ENCODE data around the gene TIMP2. TPM values are rescaled to one million over a fixed set of nuclear protein-coding genes. Genes with fewer than 3 reads are reported as not detected.

Gene TIMP2
- total and polyA plus RNA-seq, 2 of the 8 experiments (the other 6 are each of a cell fraction or from before 2014, with no cell fraction given), result 18.2 to 43.3 TPM

DNA sequence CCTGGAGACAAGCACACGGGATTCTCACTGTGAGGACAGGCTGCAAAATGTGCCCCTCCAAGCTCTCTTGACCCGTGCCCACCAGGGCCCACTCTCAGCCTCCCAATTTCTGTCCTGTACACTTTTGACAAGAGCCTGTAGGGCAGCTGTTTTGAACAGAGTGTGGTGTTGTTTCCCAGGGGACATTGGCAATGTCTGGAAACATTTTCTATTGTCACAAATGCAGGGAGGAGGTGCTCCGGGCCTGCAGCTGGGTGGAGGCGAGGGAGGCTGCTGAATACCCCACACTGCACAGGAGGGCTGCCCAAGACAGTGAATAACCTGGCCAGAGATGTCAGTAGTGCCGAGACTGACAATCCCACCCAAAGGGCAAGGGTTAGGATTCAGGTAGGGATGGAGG is 32.7 kb downstream of the TIMP2 start:
- Histone ChIP-seq H2BK12ac (ENCODE audit: low read depth, low read length) (no peak overlapping the region), H2BK15ac (ENCODE audit: low read length) (no peak overlapping the region), H3K23me2 (ENCODE audit: low read depth, low read length) (no peaks in the 10 kb centered on the region; the same call in 1 of the 2 replicates), H3K4me1 (replicated peaks in 1 of 4; ENCODE audit: control insufficient read depth in 3 of 4, insufficient read depth in 4 of 4, low read length in 3 of 4) (peaks cover 0 to 3% (median 2%) of the 10 kb centered on the region in 4 experiments; a peak in 5 of 7 replicates), H3K23ac (ENCODE audit: insufficient read length) (no peak overlapping the region), H3K9me3 (ENCODE audit: insufficient read depth in 2 of 2, low read depth in 1 of 2, low read length in 1 of 2) (no peaks in the 10 kb centered on the region), H3K4ac (replicated peaks; ENCODE audit: insufficient read length, low read depth, low read length) (no peak overlapping the region), H4K8ac (ENCODE audit: extremely low read depth, insufficient read depth, low read length) (no peak overlapping the region), H3K79me2 (ENCODE audit: control insufficient read depth in 1 of 2, insufficient read depth in 2 of 2, low read length in 2 of 2) (peaks cover 0 to 33% of the 10 kb centered on the region in 2 experiments; a peak in 2 of 4 replicates), H3K79me1 (ENCODE audit: low read depth, low read length) (peaks cover 13% of the 10 kb centered on the region), H2BK120ac (replicated peaks; ENCODE audit: low read depth, low read length) (no peak overlapping the region), H2AFZ (ENCODE audit: low read length) (no peak overlapping the region), H3K4me2 (ENCODE audit: insufficient read depth in 1 of 2, low read depth in 2 of 2, low read length in 2 of 2) (no peak overlapping the region), H3K14ac (ENCODE audit: insufficient read length) (no peak overlapping the region), H2BK5ac (ENCODE audit: low read depth, low read length) (no peak overlapping the region), H2AK5ac (ENCODE audit: low read depth, low read length) (no peak overlapping the region), H2BK20ac (ENCODE audit: low read length) (no peak overlapping the region), H4K5ac (ENCODE audit: insufficient read length, low read depth, low read length) (no peak overlapping the region), H3K18ac (ENCODE audit: extremely low read depth, low read length) (no peak overlapping the region), H3K4me3 (ENCODE audit: extremely low read depth in 1 of 4, insufficient read depth in 2 of 4, low read depth in 3 of 4, low read length in 4 of 4) (no peak overlapping the region), H3K9ac (replicated peaks in 1 of 4; ENCODE audit: extremely low read depth in 1 of 4, low read depth in 3 of 4, low read length in 3 of 4) (no peak overlapping the region), H3K56ac (replicated peaks; ENCODE audit: insufficient read length, low read depth, low read length) (no peak overlapping the region), H4K91ac (replicated peaks; ENCODE audit: insufficient read length, low read length) (no peak overlapping the region), H4K20me1 (replicated peaks in 1 of 2; ENCODE audit: control insufficient read depth in 1 of 2, insufficient read depth in 2 of 2, low read length in 2 of 2) (peaks cover 3 to 12% of the 10 kb centered on the region in 2 experiments), H3K36me3 (ENCODE audit: control insufficient read depth in 2 of 4, insufficient read depth in 4 of 4, low read length in 3 of 4) (no peaks in the 10 kb centered on the region; a peak in 3 of 8 replicates), H3K27ac (ENCODE audit: low read depth, low read length) (no peak overlapping the region), H3K27me3 (replicated peaks in 1 of 4; ENCODE audit: control insufficient read depth in 3 of 4, extremely low read depth in 1 of 4, insufficient read depth in 3 of 4, low read length in 3 of 4) (no peaks in the 10 kb centered on the region)
- WGBS, 2 experiments (ENCODE audit: extremely low coverage in 1 of 2, insufficient coverage in 1 of 2, insufficient read length in 1 of 2, insufficient replicate concordance in 2 of 2, low coverage in 1 of 2, low lambda C conversion rate in 2 of 2, missing lambda C conversion rate in 1 of 2), result 87% methylated on average over 5 of the region's 5 CpGs; no CpG with 5 or more reads in 1 of the 2 experiments
- FAIRE-seq, result no peak
- TF ChIP-seq JUND (IDR thresholded peaks at IDR 0.05; ENCODE audit: low read length), result no peak
- no peak for TF ChIP-seq EGR1 (IDR thresholded peaks at IDR 0.05; ENCODE audit: borderline replicate concordance, low read depth, low read length)
- TF ChIP-seq SIX5 (IDR thresholded peaks at IDR 0.05; ENCODE audit: low read depth, low read length), result no peak
- TF ChIP-seq KDM4A (IDR thresholded peaks at IDR 0.05; ENCODE audit: low read depth, low read length, severe bottlenecking), result no peak
- no peak for TF ChIP-seq BACH1 (IDR thresholded peaks at IDR 0.05; ENCODE audit: low read length)
- TF ChIP-seq CEBPB (IDR thresholded peaks at IDR 0.05; ENCODE audit: low read depth, low read length), result no peak
- TF ChIP-seq USF2 (IDR thresholded peaks at IDR 0.05; ENCODE audit: low read length), result no peak
- TF ChIP-seq TCF12 (IDR thresholded peaks at IDR 0.05; ENCODE audit: low read depth, low read length), result no peak
- TF ChIP-seq CBX5 (IDR thresholded peaks at IDR 0.05; ENCODE audit: low read depth, low read length), result no peak
- no peak for TF ChIP-seq SP4 (IDR thresholded peaks at IDR 0.05; ENCODE audit: low read length)
- no peak for DNase-seq (ENCODE audit: low read depth in 1 of 2, low spot score in 2 of 2)
- POLR2A ChIA-PET (ENCODE audit: partially characterized antibody), result interaction anchor here (0.6 kb wide), 1 partner anchor 81 kb away, joined by 3 read pairs; no protein-coding TSS in a partner anchor
- CTCF ChIA-PET (ENCODE audit: partially characterized antibody), result interaction anchor here (1.4 to 5.9 kb wide), 2 partner anchors 27 to 79 kb away, joined by 4 to 19 read pairs; no protein-coding TSS in a partner anchor

All from H1 (cell line).